HL-60 (cell line): ENCODE data around the gene TATDN2.

Experiments used
- DNase-seq, 2 experiments: peaks; one replicate each; pipeline ENCODE4 v3.0.0-alpha.2; 2010 to 2020; ENCODE audit warnings: low read depth in 1 of 2, low spot score in 1 of 2
- H3K27ac ChIP-seq: fragments of 250-450 bp; sonication (Bioruptor Pico); replicated peaks from 2 replicates; pipeline ENCODE4 v1.5.1; 2020; ENCODE audit warnings: mild to moderate bottlenecking, moderate library complexity
- H3K27me3 ChIP-seq: fragments of 250-450 bp; sonication (Bioruptor Pico); 2 replicates; pipeline ENCODE4 v1.5.1; 2021; ENCODE audit warnings: mild to moderate bottlenecking, moderate library complexity; ENCODE audit not compliant: insufficient read depth, poor library complexity, severe bottlenecking
- H3K4me3 ChIP-seq: replicated peaks from 2 replicates; pipeline ENCODE4 v1.5.1; 2011; ENCODE audit warnings: mild to moderate bottlenecking, control low read depth, low read length; ENCODE audit not compliant: insufficient read depth
- CTCF ChIP-seq: IDR thresholded peaks from one replicate; pipeline ENCODE4 v1.5.1; 2011; ENCODE audit warnings: low read length, control low read depth, inconsistent platforms; ENCODE audit not compliant: insufficient read depth
- GABPA ChIP-seq: IDR thresholded peaks from 2 replicates; pipeline ENCODE4 v1.6.1; 2012; ENCODE audit warnings: low read depth
- POLR2AphosphoS5 ChIP-seq: IDR thresholded peaks from 2 replicates; pipeline ENCODE4 v1.6.1; 2012; ENCODE audit warnings: low read depth
- REST ChIP-seq: IDR thresholded peaks from 2 replicates; pipeline ENCODE4 v1.6.1; 2012; ENCODE audit warnings: low read depth; ENCODE audit not compliant: insufficient replicate concordance
- SPI1 ChIP-seq: IDR thresholded peaks from 2 replicates; pipeline ENCODE4 v1.6.1; 2012; ENCODE audit warnings: low read depth, mild to moderate bottlenecking, borderline replicate concordance

The TATDN2 gene

DNA sequence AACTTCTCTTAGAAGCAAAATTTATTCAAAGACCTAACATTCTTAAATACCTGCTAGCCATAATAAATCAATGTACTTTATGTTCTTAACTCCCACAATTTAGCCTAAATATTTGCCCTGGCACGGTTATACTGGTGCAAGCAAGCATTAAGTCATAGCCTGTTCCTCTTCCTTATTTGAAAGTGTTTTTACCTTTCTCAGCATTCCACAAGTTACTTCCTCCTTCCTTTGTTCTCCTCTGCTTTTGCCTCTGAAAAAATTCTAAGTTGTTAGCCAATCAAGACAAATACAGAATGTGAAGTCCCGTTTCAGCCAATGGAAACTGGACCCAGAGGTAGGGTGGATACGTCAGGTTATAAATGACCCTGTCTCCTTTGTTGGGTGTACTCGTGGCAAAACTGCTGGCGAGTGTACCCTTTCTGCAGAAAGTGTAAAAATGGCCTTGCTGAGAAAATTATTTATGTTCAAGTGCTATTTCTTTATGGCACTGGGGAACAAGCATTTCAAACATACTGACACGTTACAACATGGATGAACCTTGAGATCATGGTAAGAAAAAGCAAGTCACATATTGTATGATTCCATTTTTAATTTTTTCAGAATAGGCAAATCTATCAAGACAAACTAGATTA lies 3.1 kb upstream of the TATDN2 start:
- Histone ChIP-seq H3K27me3 (no peaks in the 10 kb centered on the region), H3K4me3 (no peak overlapping the region), H3K27ac (peak overlapping the region; percentile 35)
- peak in 1 of 2 experiments; percentile 23 for DNase-seq
- TF ChIP-seq POLR2AphosphoS5 (no peak), SPI1 (peak; percentile 64; the same call in 1 of the 2 replicates)

- no peak for DNase-seq
- Histone ChIP-seq H3K4me3 (peak overlapping the region; percentile 92; the same call in 1 of the 2 replicates), H3K27ac (peak overlapping the region; percentile 22; the same call in 1 of the 2 replicates), H3K27me3 (no peaks in the 10 kb centered on the region)
- TF ChIP-seq POLR2AphosphoS5 (no peak), GABPA (no peak), REST (no peak), CTCF (no peak), SPI1 (no peak)
Observed at GRCh38 chr3:10247679-10248183, 528 bp upstream of the TATDN2 start.

DNA sequence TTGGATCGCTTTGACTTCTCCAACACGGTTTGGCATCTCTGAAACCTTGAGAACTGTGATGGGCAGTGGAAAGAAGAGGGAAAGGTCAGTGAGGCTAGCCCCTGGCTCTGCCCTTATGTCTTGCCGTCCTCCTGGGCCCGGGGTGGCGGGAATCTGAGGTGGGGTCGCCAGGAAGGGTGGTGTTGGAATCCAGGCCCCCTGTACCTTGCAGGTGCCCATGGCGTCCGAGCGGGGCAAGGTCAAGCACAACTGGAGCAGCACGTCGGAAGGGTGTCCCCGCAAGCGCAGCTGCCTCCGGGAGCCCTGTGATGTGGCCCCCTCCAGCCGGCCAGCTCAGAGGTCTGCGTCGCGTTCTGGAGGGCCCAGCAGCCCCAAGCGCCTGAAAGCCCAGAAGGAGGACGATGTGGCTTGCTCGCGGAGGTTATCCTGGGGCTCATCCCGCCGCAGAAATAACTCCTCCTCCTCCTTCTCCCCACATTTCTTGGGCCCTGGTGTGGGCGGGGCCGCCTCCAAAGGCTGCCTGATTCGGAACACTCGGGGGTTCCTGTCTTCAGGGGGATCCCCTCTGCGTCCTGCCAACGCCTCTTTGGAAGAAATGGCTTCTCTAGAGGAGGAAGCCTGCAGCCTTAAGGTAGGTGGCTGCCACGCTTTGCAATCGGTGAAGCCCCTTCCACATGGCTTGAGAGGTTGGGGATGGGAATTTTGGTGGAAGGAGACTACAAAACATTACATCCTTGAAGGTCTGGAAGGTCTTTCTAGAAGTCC lies 907 bp downstream of the TATDN2 start:
- peak in 1 of 2 experiments; percentile 49 for DNase-seq
- no peaks in the 10 kb centered on the region for H3K27me3 ChIP-seq
- no peak for TF ChIP-seq CTCF
- no peak for TF ChIP-seq POLR2AphosphoS5
- TF ChIP-seq GABPA, result no peak
- TF ChIP-seq REST, result no peak
- no peak for TF ChIP-seq SPI1
- peak overlapping the region; percentile 81 for H3K27ac ChIP-seq
- peak overlapping the region; percentile 92 for H3K4me3 ChIP-seq

DNA sequence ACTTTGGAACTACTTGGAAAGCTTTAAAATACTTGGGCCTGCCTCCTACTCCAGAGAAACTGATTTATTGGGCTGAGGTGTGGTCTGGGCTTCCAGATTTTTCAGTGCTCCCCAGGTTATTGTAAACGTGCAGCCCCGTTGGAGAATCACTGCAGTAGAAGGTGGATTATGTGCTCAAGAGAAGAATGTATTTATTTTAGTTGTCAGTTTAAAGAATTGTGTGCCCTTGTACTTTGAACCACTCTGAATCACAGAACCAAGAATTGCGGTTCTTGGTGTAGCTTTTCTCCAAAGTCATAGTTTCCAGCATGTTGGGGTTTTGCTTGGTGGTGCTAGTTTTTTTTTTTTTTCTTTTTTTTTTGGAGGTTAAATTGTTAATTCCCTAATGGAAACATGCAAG lies 1.6 kb downstream of the TATDN2 start:
- H3K27me3 ChIP-seq, result no peaks in the 10 kb centered on the region
- no peak for TF ChIP-seq POLR2AphosphoS5
- no peak for TF ChIP-seq REST
- TF ChIP-seq SPI1, result no peak
- no peak for TF ChIP-seq CTCF
- no peak for TF ChIP-seq GABPA
- DNase-seq, result no peak
- peak overlapping the region; percentile 81 for H3K27ac ChIP-seq
- H3K4me3 ChIP-seq, result peak overlapping the region; percentile 92
